Neuronal stem cell (in vitro differentiated cells): ENCODE measurements around the gene ADGRA3.
A peak's percentile ranks its signal among the peaks of the same experiment; 100 is the strongest.

Experiments used
- DNase-seq: peaks from one replicate; pipeline ENCODE4 v3.0.0-alpha.2; 2013; ENCODE audit warnings: low spot score
- H2AFZ ChIP-seq: one replicate; pipeline ENCODE4 v1.6.1; 2013; ENCODE audit warnings: mild to moderate bottlenecking, low read length, inconsistent platforms
- H2AK5ac ChIP-seq: 2 replicates; pipeline ENCODE4 v1.6.1; 2013; ENCODE audit warnings: low read depth, mild to moderate bottlenecking, inconsistent platforms, low read length, moderate library complexity, mixed read lengths
- H2BK120ac ChIP-seq: 2 replicates; pipeline ENCODE4 v1.6.1; 2013; ENCODE audit warnings: low read depth, mild to moderate bottlenecking, inconsistent platforms, low read length, moderate library complexity, mixed read lengths
- H2BK12ac ChIP-seq: one replicate; pipeline ENCODE4 v1.6.1; 2013; ENCODE audit warnings: low read length, inconsistent platforms
- H2BK15ac ChIP-seq: 2 replicates; pipeline ENCODE4 v1.6.1; 2013; ENCODE audit warnings: mild to moderate bottlenecking, low read length, inconsistent platforms, mixed read lengths
- H2BK5ac ChIP-seq: one replicate; pipeline ENCODE4 v1.6.1; 2013; ENCODE audit warnings: inconsistent platforms, mild to moderate bottlenecking, low read length, moderate library complexity
- H3K14ac ChIP-seq: one replicate; pipeline ENCODE4 v1.6.1; 2013; ENCODE audit warnings: low read length, inconsistent platforms
- H3K18ac ChIP-seq: 2 replicates; pipeline ENCODE4 v1.6.1; 2013; ENCODE audit warnings: low read length, inconsistent platforms
- H3K23ac ChIP-seq: 2 replicates; pipeline ENCODE4 v1.6.1; 2013; ENCODE audit warnings: low read depth, mild to moderate bottlenecking, mixed read lengths, low read length, inconsistent platforms; ENCODE audit not compliant: poor library complexity
- H3K27ac ChIP-seq: replicated peaks from 3 replicates; pipeline ENCODE4 v1.5.1; 2013; ENCODE audit warnings: low read length, inconsistent platforms
- H3K27me3 ChIP-seq, 3 experiments: 2 replicates each; pipeline ENCODE4 v1.6.1; 2013; ENCODE audit warnings: low read length in 3 of 3, mild to moderate bottlenecking in 2 of 3, inconsistent platforms in 1 of 3, low read depth in 1 of 3, mixed read lengths in 1 of 3, moderate library complexity in 1 of 3; ENCODE audit not compliant: control insufficient read depth in 3 of 3, insufficient read depth in 3 of 3
- H3K36me3 ChIP-seq, 2 donors: replicated peaks in 1 of 2; 2 replicates each; pipeline ENCODE4 v1.6.1; 2013; ENCODE audit warnings: low read length in 2 of 2; ENCODE audit not compliant: control insufficient read depth in 2 of 2, insufficient read depth in 2 of 2
- H3K4ac ChIP-seq: 2 replicates; pipeline ENCODE4 v1.6.1; 2013; ENCODE audit warnings: inconsistent platforms, mild to moderate bottlenecking, low read length, moderate library complexity
- H3K4me1 ChIP-seq, 2 donors: 1 replicate in 1 of 2; 2 replicates in 1 of 2; pipeline ENCODE4 v1.6.1; 2013; ENCODE audit warnings: low read length in 2 of 2, low read depth in 1 of 2; ENCODE audit not compliant: control insufficient read depth in 2 of 2, insufficient read depth in 1 of 2
- H3K4me2 ChIP-seq: one replicate; pipeline ENCODE4 v1.6.1; 2013; ENCODE audit warnings: mild to moderate bottlenecking, low read length, inconsistent platforms; ENCODE audit not compliant: insufficient read depth, poor library complexity, severe bottlenecking
- H3K4me3 ChIP-seq, 2 donors: 2 replicates each; pipeline ENCODE4 v1.5.1; 2013; ENCODE audit warnings: low read length in 2 of 2, mild to moderate bottlenecking in 2 of 2, inconsistent platforms in 1 of 2, moderate library complexity in 1 of 2
- H3K79me1 ChIP-seq: one replicate; pipeline ENCODE4 v1.6.1; 2013; ENCODE audit warnings: low read depth, mild to moderate bottlenecking, inconsistent platforms, low read length, moderate library complexity
- H3K9ac ChIP-seq: one replicate; pipeline ENCODE4 v1.6.1; 2013; ENCODE audit warnings: mild to moderate bottlenecking, low read depth, low read length, inconsistent platforms; ENCODE audit not compliant: poor library complexity
- H3K9me3 ChIP-seq, 2 donors: replicated peaks in 1 of 2; 2 replicates each; pipeline versions ENCODE3 to v1.6.1; 2013; ENCODE audit warnings: low read length in 2 of 2, mild to moderate bottlenecking in 2 of 2, inconsistent platforms in 1 of 2, low read depth in 1 of 2, mixed read lengths in 1 of 2, moderate library complexity in 1 of 2; ENCODE audit not compliant: control insufficient read depth in 2 of 2, insufficient read depth in 1 of 2
- H4K8ac ChIP-seq: one replicate; pipeline ENCODE4 v1.6.1; 2013; ENCODE audit warnings: low read depth, mild to moderate bottlenecking, inconsistent platforms, low read length, moderate library complexity
- H4K91ac ChIP-seq: one replicate; pipeline ENCODE4 v1.6.1; 2013; ENCODE audit warnings: low read length, low read depth, mild to moderate bottlenecking, inconsistent platforms; ENCODE audit not compliant: poor library complexity
- whole genome bisulfite sequencing, 2 donors: extraction: QIAGEN DNeasy Blood & Tissue Kit; methylation state at CpG; one replicate each; pipeline ENCODE4 v1.1.7; 2013; ENCODE audit warnings: missing lambda C conversion rate in 2 of 2, mixed read lengths in 1 of 2; ENCODE audit not compliant: insufficient read length in 2 of 2, insufficient replicate concordance in 1 of 2; ENCODE audit errors: extremely low coverage in 2 of 2; 5-methylcytosine and 5-hydroxymethylcytosine counted together

Gene ADGRA3

GRCh38 chr4:22434895-22435294, 81.0 kb downstream of the ADGRA3 start:
- no peak overlapping the region for H3K23ac ChIP-seq
- no peak overlapping the region for H2BK12ac ChIP-seq
- no peak overlapping the region for H2BK120ac ChIP-seq
- H3K27me3 ChIP-seq: no peaks in the 10 kb centered on the region
- no peaks in the 10 kb centered on the region for H3K79me1 ChIP-seq
- peak; percentile 21 for DNase-seq
- H3K18ac ChIP-seq: no peak overlapping the region
- no peak overlapping the region for H3K4me2 ChIP-seq
- H2BK15ac ChIP-seq: no peak overlapping the region
- WGBS, 2 donors: no CpG with 5 or more reads among the region's 6 CpGs
- H3K4me1 ChIP-seq: no peaks in the 10 kb centered on the region
- no peak overlapping the region for H3K14ac ChIP-seq
- no peak overlapping the region for H2AFZ ChIP-seq
- no peak overlapping the region for H3K9ac ChIP-seq
- no peak overlapping the region for H2AK5ac ChIP-seq
- no peak overlapping the region for H3K27ac ChIP-seq
- no peak overlapping the region for H2BK5ac ChIP-seq
- H3K9me3 ChIP-seq: no peaks in the 10 kb centered on the region
- H3K36me3 ChIP-seq: peaks cover 5 to 90% of the 10 kb centered on the region in 2 donors
- no peak overlapping the region for H3K4ac ChIP-seq
- H4K91ac ChIP-seq: no peak overlapping the region
- no peak overlapping the region for H4K8ac ChIP-seq
- no peak overlapping the region for H3K4me3 ChIP-seq

- H3K4me3 ChIP-seq: no peak overlapping the region
- peaks cover 8 to 75% of the 10 kb centered on the region in 2 donors for H3K36me3 ChIP-seq
- H3K4me2 ChIP-seq: no peak overlapping the region
- no peak overlapping the region for H3K9ac ChIP-seq
- H3K18ac ChIP-seq: no peak overlapping the region
- H2BK15ac ChIP-seq: no peak overlapping the region
- H3K9me3 ChIP-seq: no peaks in the 10 kb centered on the region
- DNase-seq: no peak
- H2BK120ac ChIP-seq: no peak overlapping the region
- H3K4me1 ChIP-seq: no peaks in the 10 kb centered on the region
- H3K79me1 ChIP-seq: no peaks in the 10 kb centered on the region
- H2AFZ ChIP-seq: no peak overlapping the region
- no peak overlapping the region for H2BK5ac ChIP-seq
- no peak overlapping the region for H3K27ac ChIP-seq
- no peak overlapping the region for H2BK12ac ChIP-seq
- H3K14ac ChIP-seq: no peak overlapping the region
- no CpG with 5 or more reads among the region's 3 CpGs for WGBS, 2 donors
- H3K4ac ChIP-seq: no peak overlapping the region
- H2AK5ac ChIP-seq: no peak overlapping the region
- no peak overlapping the region for H4K8ac ChIP-seq
- H3K27me3 ChIP-seq: no peaks in the 10 kb centered on the region
- H4K91ac ChIP-seq: no peak overlapping the region
- no peak overlapping the region for H3K23ac ChIP-seq
Measured at GRCh38 chr4:22430626-22431025, 85.2 kb downstream of the ADGRA3 start.

GRCh38 chr4:22428441-22428840, 87.4 kb downstream of the ADGRA3 start:
- H2BK5ac ChIP-seq: no peak overlapping the region
- no CpG with 5 or more reads among the region's 4 CpGs for WGBS, 2 donors
- no peak overlapping the region for H2BK120ac ChIP-seq
- H2BK15ac ChIP-seq: no peak overlapping the region
- H3K23ac ChIP-seq: no peak overlapping the region
- H3K79me1 ChIP-seq: no peaks in the 10 kb centered on the region
- DNase-seq: no peak
- H2AK5ac ChIP-seq: no peak overlapping the region
- H3K27ac ChIP-seq: no peak overlapping the region
- no peak overlapping the region for H3K4ac ChIP-seq
- H3K4me1 ChIP-seq: no peaks in the 10 kb centered on the region
- H2BK12ac ChIP-seq: no peak overlapping the region
- H2AFZ ChIP-seq: no peak overlapping the region
- H4K91ac ChIP-seq: no peak overlapping the region
- H3K9ac ChIP-seq: no peak overlapping the region
- peaks cover 8 to 72% of the 10 kb centered on the region in 2 donors for H3K36me3 ChIP-seq
- H3K18ac ChIP-seq: no peak overlapping the region
- H3K27me3 ChIP-seq: no peaks in the 10 kb centered on the region
- H3K9me3 ChIP-seq: no peaks in the 10 kb centered on the region
- H3K4me3 ChIP-seq: no peak overlapping the region
- no peak overlapping the region for H4K8ac ChIP-seq
- H3K14ac ChIP-seq: no peak overlapping the region
- H3K4me2 ChIP-seq: no peak overlapping the region

- Histone ChIP-seq H2BK12ac (no peak overlapping the region), H3K4me2 (no peak overlapping the region), H3K27me3 (no peaks in the 10 kb centered on the region), H2BK5ac (no peak overlapping the region), H3K79me1 (no peaks in the 10 kb centered on the region), H3K9ac (no peak overlapping the region), H2BK15ac (no peak overlapping the region), H3K18ac (no peak overlapping the region), H2AK5ac (no peak overlapping the region), H3K4me1 (no peaks in the 10 kb centered on the region), H2BK120ac (no peak overlapping the region), H3K27ac (no peak overlapping the region), H3K23ac (no peak overlapping the region), H3K4ac (no peak overlapping the region), H3K14ac (no peak overlapping the region), H4K8ac (no peak overlapping the region), H3K36me3 (peaks cover 10 to 72% of the 10 kb centered on the region in 2 donors), H3K9me3 (no peaks in the 10 kb centered on the region), H2AFZ (no peak overlapping the region), H3K4me3 (no peak overlapping the region), H4K91ac (no peak overlapping the region)
- no CpG with 5 or more reads among the region's 3 CpGs for WGBS, 2 donors
- no peak for DNase-seq
Measured at GRCh38 chr4:22427675-22428074, 88.2 kb downstream of the ADGRA3 start.
